CD4-positive, alpha-beta T cell (primary cell): ENCODE measurements around the gene SART3. TPM values are rescaled to one million over a fixed set of nuclear protein-coding genes. Genes with fewer than 3 reads are reported as not detected.

Source experiments
- ATAC-seq: fragments of 200-7000 bp; cut with Tn5 transposase; one replicate; pipeline ENCODE4 v1.10.0; 2022; ENCODE audit warnings: mild to moderate bottlenecking; ENCODE audit not compliant: poor library complexity
- CTCF ChIA-PET: fragments of 350-600 bp; sonication (Branson Sonifier 250); formaldehyde crosslinking; loops from one replicate; lab custom pipeline; 2021; ENCODE audit warnings: antibody characterized with exemption, inconsistent platforms; lab: Charles Lee
- POLR2A ChIA-PET: fragments of 350-600 bp; sonication (Branson Sonifier 250); formaldehyde crosslinking; loops from one replicate; lab custom pipeline; 2021; ENCODE audit warnings: antibody characterized with exemption, inconsistent platforms; lab: Charles Lee
- DNase-seq, 14 experiments: peaks; one replicate each; pipeline ENCODE4 v3.0.0-alpha.2; 2013 to 2020; ENCODE audit warnings: mixed read lengths in 2 of 14
- H3K27ac ChIP-seq, 2 donors: one replicate each; pipeline versions ENCODE4 v1.5.1 to v1.7.0; 2013; ENCODE audit warnings: low read length in 2 of 2, low read depth in 1 of 2, mild to moderate bottlenecking in 1 of 2
- H3K27me3 ChIP-seq, 2 experiments: 1 replicate in 1 of 2; 2 replicates in 1 of 2; pipeline versions ENCODE4 v1.6.1 to v1.7.0; 2013; ENCODE audit warnings: low read length in 2 of 2, control low read depth in 1 of 2, mild to moderate bottlenecking in 1 of 2, moderate library complexity in 1 of 2; ENCODE audit not compliant: insufficient read depth in 2 of 2, control insufficient read depth in 1 of 2
- H3K36me3 ChIP-seq: one replicate; pipeline ENCODE4 v1.6.1; 2013; ENCODE audit warnings: low read length, control low read depth; ENCODE audit not compliant: insufficient read depth
- H3K4me1 ChIP-seq: one replicate; pipeline ENCODE4 v1.6.1; 2013; ENCODE audit warnings: low read length, control low read depth; ENCODE audit not compliant: insufficient read depth
- H3K4me3 ChIP-seq: one replicate; pipeline ENCODE4 v1.5.1; 2013; ENCODE audit warnings: mild to moderate bottlenecking, low read length, moderate library complexity
- H3K9me3 ChIP-seq, 2 experiments: 1 replicate in 1 of 2; 2 replicates in 1 of 2; pipeline versions ENCODE4 v1.6.1 to v1.7.0; 2013; ENCODE audit warnings: low read length in 2 of 2, mild to moderate bottlenecking in 2 of 2, control low read depth in 1 of 2, moderate library complexity in 1 of 2; ENCODE audit not compliant: control insufficient read depth in 1 of 2, insufficient read depth in 1 of 2
- H3K27ac Mint-ChIP-seq: one replicate; pipeline ENCODE4 v1.8.0; 2020; ENCODE audit warnings: mixed read lengths
- H3K27me3 Mint-ChIP-seq: one replicate; pipeline ENCODE4 v1.8.0; 2021; ENCODE audit warnings: mixed read lengths
- H3K36me3 Mint-ChIP-seq: one replicate; pipeline ENCODE4 v1.8.0; 2021; ENCODE audit warnings: low read depth, mixed read lengths
- H3K4me1 Mint-ChIP-seq: one replicate; pipeline ENCODE4 v1.8.0; 2021; ENCODE audit warnings: low read depth, mixed read lengths
- H3K4me3 Mint-ChIP-seq: one replicate; pipeline ENCODE4 v1.8.0; 2020; ENCODE audit warnings: mild to moderate bottlenecking, mixed read lengths
- H3K9me3 Mint-ChIP-seq: one replicate; pipeline ENCODE4 v1.8.0; 2020; ENCODE audit warnings: mixed read lengths
- CTCF ChIP-seq: fragments of 200-600 bp; IDR thresholded peaks from one replicate; pipeline ENCODE4 v1.8.0; 2022; ENCODE audit warnings: antibody characterized with exemption, mild to moderate bottlenecking
- intact Hi-C, 2 experiments: fragments of 100-400 bp; cut with DNase I in 1 of 2; cut with micrococcal nuclease in 1 of 2; formaldehyde crosslinking; loops; one replicate each; pipeline versions ENCODE4 v1.15.1 to v1.9.0; 2023 to 2025; cut with DNase I, micrococcal nuclease
- total RNA-seq, 174 experiments: library from RNA in 2 of 174; stranded (reverse) in 2 of 174; gene quantifications; one replicate each; pipeline ENCODE4 v1.2.3 and lab custom pipeline; 2021 to 2026

The SART3 gene
- total RNA-seq, 2 experiments from 2014 or later: 95.1 to 104 TPM

DNA sequence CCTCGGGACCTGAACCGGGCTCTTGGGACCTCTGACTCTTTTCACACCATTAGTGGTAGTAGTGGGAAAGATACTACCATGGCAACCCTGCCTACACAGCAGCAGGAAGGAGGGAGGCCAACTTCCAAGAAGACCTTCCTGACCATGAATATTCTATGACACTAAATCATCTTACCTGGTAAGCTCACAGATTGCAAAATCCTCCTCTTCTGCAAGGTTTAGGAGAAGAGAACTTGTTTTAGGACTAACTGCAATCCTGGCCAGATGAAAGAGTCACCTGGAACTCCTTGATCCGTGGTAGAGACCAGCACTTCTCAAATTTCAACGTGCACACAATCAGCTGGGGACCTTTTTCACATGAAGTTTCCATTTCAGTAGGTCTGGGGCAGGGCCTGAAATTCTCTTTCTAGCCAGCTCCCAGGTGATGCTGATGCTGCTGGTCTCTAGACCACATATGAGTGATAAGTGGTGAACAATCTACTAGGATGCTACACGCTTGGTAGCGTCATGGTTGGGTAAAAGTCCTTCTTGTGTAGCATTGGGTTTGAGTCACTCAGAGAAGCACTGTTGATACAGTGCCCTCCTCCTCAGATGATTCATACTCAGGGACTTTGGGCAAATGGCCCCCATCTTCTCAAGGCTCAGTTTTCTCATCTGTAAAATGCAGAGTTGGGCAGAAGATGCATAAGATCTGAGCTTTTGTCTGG, 81.5 kb downstream of the SART3 start:
- Histone ChIP-seq H3K36me3 (no peaks in the 10 kb centered on the region), H3K27me3 (peaks cover 0 to 7% of the 10 kb centered on the region in 2 experiments), H3K4me1 (no peaks in the 10 kb centered on the region), H3K9me3 (peaks cover 0 to under 1% of the 10 kb centered on the region in 2 experiments), H3K4me3 (no peak overlapping the region), H3K27ac (no peak overlapping the region)
- intact Hi-C loops: no loop called here
- no peaks in the 10 kb centered on the region for H3K9me3 Mint-ChIP-seq
- no peak for DNase-seq
- TF ChIP-seq CTCF: no peak
- ATAC-seq: no peak
- H3K4me3 Mint-ChIP-seq: no peak overlapping the region
- H3K27ac Mint-ChIP-seq: no peak overlapping the region
- peaks cover 59% of the 10 kb centered on the region for H3K27me3 Mint-ChIP-seq
- ChIA-PET CTCF (no interaction called here), POLR2A (no interaction called here)
- no peaks in the 10 kb centered on the region for H3K4me1 Mint-ChIP-seq
- no peaks in the 10 kb centered on the region for H3K36me3 Mint-ChIP-seq

- no peak for ATAC-seq
- CTCF ChIA-PET: no interaction called here
- no peak overlapping the region for H3K27ac Mint-ChIP-seq
Measured at GRCh38 chr12:108478611-108479206, 82.3 kb downstream of the SART3 start.

GRCh38 chr12:108477881-108478259, 83.1 kb downstream of the SART3 start:
- Histone ChIP-seq H3K27ac (no peak overlapping the region), H3K36me3 (no peaks in the 10 kb centered on the region), H3K27me3 (peaks cover 0 to 5% of the 10 kb centered on the region in 2 experiments), H3K9me3 (peaks cover 0 to 4% of the 10 kb centered on the region in 2 experiments), H3K4me1 (no peaks in the 10 kb centered on the region), H3K4me3 (no peak overlapping the region)
- POLR2A ChIA-PET: no interaction called here
- Mint-ChIP-seq H3K4me1 (no peaks in the 10 kb centered on the region), H3K9me3 (no peaks in the 10 kb centered on the region), H3K36me3 (no peaks in the 10 kb centered on the region), H3K27ac (no peak overlapping the region), H3K27me3 (peaks cover 55% of the 10 kb centered on the region), H3K4me3 (no peak overlapping the region)
- no peak for ATAC-seq
- CTCF ChIA-PET: no interaction called here
- DNase-seq: no peak
- TF ChIP-seq CTCF: no peak
- intact Hi-C loops: no loop called here

More at GRCh38 chr12:108478611-108479206, 82.3 kb downstream of the SART3 start:
- Mint-ChIP-seq H3K4me3 (no peak overlapping the region), H3K27me3 (peaks cover 55% of the 10 kb centered on the region), H3K36me3 (no peaks in the 10 kb centered on the region), H3K9me3 (no peaks in the 10 kb centered on the region), H3K4me1 (no peaks in the 10 kb centered on the region)
- no peak overlapping the region for H3K4me3 ChIP-seq
- intact Hi-C loops: no loop called here
- H3K27me3 ChIP-seq: peaks cover 0 to 7% of the 10 kb centered on the region in 2 experiments
- TF ChIP-seq CTCF: no peak
- peaks cover 0 to 4% of the 10 kb centered on the region in 2 experiments for H3K9me3 ChIP-seq
- DNase-seq: no peak
- H3K4me1 ChIP-seq: no peaks in the 10 kb centered on the region
- POLR2A ChIA-PET: no interaction called here
- no peak overlapping the region for H3K27ac ChIP-seq
- no peaks in the 10 kb centered on the region for H3K36me3 ChIP-seq
